ENCODE measurements around the gene KCNG3. TPM values are rescaled to one million over a fixed set of nuclear protein-coding genes. Genes with fewer than 3 reads are reported as not detected.

Gene KCNG3, protein sequence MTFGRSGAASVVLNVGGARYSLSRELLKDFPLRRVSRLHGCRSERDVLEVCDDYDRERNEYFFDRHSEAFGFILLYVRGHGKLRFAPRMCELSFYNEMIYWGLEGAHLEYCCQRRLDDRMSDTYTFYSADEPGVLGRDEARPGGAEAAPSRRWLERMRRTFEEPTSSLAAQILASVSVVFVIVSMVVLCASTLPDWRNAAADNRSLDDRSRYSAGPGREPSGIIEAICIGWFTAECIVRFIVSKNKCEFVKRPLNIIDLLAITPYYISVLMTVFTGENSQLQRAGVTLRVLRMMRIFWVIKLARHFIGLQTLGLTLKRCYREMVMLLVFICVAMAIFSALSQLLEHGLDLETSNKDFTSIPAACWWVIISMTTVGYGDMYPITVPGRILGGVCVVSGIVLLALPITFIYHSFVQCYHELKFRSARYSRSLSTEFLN
- 1.3 and 1.5 TPM in 2 replicates for total RNA-seq (2014; rRNA removed; shearing (Covaris generic))
- polyA plus RNA-seq (2015; cell fraction: cytosol; rRNA removed): 0.27 and 0.54 TPM in 2 replicates
- polyA plus RNA-seq (2015; cell fraction: nucleus; rRNA removed): 0.33 and 0.51 TPM in 2 replicates

DNA sequence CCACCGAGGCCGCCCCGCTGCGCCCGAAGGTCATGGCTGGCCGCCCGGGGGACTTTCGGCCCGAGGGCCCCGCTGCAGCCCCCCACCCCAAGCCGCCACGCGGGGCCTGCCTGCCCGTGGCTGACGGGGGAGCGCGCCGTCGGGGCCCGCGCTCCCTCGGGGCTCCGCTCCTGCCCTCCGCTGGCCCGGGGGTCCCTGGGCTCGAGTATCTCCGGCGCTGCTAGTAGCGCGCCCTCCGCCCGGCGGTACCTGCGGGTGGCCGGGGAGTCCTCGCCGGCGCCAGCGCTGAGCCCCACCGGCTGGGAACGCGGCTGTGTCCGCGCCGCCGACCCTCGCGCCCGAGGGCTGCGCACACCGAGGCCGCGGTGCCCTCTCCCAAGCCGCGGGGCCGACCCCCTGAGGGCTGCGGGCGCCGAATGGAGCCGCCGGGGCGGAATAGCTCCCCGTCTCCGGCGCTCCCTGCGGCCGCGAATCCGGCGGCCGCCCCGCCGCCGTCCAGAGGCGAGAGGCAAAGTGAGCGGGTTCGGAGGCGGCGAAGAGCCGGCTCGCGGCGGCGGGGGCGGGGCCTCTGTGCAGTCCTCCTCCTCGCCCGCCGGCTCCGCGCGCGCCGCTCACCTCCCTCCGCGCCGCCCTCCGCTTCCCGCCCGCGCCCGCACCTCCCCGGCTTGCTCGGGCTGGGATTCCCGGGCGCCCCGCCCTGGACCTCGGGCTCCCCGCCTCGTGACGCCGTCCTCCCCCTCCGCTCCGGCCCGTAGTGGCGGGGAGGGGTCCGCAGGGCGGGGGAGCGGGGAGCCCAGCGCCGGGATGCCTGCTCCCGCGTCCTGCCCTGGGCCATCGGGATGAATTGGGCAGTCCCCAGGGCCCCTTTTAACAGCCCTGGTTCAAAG lies at the start of gene KCNG3:
KCNG3 (minus strand) TSS at position 515 of the 887 bp plus-strand sequence; CDS start at position 34, 481 bp downstream.
- peak; percentile 63 for DNase-seq (ENCODE audit: low read depth)

DNA sequence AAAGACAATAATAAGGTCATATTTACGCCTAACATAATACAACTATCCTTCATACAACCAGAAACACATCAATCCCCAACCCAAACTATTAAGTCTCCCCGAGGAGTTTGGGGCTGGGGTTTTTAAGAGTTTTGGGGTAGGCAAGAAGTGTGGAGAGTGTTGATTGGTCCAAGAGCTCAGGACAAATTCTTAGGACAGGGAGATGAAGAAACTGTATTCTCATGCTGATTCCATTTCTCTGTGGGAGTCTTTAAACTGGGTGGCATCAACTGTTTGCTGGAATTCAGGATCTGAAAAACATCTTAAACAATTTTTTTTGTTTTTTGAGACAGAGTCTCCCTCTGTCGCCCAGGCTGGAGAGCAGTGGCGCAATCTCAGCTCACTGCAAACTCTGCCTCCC lies 49.1 kb upstream of the KCNG3 start:
- DNase-seq (ENCODE audit: low read depth): no peak

DNA sequence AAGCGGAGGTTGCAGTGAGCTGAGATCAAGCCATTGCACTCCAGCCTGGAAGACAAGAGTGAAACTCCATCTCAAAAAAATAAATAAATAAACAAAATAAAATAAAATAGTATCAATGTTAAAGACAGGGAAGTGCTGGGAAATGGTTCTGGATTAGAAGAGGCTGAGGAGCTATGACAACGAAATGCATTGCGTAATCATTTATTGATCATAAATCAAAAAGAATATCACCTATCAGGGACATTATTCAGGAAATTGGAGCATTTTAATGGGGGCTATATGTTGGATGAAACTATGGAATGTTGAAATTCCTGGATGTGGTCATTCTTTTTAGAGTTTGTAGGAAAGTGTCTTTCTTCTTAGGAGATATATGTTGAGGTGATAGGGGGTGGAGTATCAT lies 43.7 kb upstream of the KCNG3 start:
- DNase-seq (ENCODE audit: low read depth): no peak

DNA sequence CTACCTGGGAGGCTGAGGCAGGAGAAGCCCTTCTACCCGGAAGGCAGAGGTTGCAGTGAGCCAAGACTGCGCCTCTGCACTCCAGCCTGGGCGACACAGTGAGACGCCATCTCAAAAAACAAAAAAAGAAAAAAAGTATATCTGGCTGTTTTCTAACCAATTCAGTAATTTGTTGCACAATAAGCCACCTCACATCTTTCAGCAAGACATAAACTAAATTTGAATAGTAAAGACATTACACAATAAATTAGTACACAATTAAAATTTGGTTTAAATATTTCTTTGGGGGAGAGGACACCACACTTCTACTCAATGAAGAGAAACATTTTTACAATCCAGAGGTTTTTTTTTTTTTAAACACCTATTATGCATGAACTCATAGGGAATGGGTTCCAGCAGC lies 38.6 kb upstream of the KCNG3 start:
- DNase-seq (ENCODE audit: low read depth): no peak

DNA sequence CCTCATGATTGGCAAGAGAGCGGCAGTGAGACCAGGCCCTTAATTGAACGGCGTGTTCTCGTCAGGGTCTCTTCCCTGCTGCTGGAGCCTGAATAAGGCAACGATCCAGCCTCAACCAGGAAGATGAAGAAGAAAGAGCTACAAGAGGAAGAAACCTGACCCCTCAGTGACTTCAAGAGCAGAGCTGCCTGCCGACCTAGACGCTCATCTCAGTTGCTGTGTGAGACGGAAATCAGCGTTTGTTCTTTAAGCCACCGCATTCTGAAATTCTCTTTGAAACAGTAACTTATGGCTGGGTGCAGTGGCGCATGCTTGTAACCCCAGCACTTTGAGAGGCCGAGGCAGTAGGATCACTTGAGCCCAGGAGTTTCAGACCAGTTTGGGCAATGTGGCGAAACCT lies 29.6 kb upstream of the KCNG3 start:
- DNase-seq (ENCODE audit: low read depth): no peak

DNA sequence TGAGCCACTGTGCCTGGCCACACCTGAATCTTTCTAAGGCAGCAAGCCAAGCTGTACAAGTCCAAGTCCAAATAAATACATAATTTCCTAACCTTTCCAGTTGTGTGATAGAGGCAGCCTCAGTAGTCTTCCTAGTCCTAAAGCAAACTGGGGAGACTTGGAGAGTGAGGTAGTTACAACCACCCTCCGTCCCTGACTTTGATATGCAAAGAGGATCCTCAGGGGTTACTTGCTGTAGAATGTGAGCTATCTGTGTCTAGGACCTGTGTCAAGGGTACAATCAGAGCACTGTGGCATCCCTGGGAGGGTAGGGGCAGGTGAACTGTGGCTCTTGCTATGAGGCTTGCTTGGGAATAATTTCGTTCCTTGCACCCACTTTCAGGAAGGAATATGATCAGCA lies 28.3 kb upstream of the KCNG3 start:
- no peak for DNase-seq (ENCODE audit: low read depth)

DNA sequence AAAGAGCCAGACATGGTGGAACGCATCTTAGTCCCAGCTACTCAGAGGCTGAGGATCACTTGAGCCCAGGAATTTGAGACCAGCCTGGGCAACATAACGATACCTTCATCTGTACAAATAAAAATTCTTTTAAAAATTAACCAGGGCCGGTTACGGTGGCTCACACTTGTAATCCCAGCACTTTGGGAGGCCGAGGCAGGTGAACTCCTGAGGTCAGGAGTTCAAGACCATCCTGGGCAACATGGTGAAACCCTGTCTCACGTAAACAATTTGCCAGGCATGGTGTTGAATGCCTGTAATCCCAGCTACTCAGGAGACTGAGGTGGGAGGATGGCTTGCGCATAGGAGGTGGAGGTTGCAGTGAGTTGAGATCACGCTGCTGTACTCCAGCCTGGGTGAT lies 25.8 kb upstream of the KCNG3 start:
- DNase-seq (ENCODE audit: low read depth): no peak

DNA sequence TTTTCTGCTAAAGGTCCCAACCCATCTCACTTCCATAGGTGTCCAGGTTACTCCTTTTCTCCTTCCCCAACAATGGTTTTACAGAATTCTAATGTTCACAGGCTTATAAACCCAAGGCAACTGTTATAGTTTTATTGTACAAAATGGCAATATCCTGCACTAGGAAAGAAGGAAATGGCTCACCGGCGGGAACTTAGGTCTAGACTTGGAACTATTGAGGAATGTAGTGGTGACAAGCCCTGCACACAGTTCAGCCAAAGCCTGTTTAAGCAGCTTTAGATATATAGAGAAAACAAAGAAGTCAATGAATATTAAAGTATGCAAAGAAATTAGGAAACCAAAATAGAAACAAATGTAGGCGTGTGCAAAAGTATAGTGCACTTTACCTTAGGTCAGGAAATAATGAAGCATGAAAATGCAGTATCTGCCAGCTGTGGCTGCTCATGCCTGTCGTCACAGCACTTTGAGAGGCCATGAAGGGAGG lies 22.7 kb upstream of the KCNG3 start:
- DNase-seq (ENCODE audit: low read depth): no peak

DNA sequence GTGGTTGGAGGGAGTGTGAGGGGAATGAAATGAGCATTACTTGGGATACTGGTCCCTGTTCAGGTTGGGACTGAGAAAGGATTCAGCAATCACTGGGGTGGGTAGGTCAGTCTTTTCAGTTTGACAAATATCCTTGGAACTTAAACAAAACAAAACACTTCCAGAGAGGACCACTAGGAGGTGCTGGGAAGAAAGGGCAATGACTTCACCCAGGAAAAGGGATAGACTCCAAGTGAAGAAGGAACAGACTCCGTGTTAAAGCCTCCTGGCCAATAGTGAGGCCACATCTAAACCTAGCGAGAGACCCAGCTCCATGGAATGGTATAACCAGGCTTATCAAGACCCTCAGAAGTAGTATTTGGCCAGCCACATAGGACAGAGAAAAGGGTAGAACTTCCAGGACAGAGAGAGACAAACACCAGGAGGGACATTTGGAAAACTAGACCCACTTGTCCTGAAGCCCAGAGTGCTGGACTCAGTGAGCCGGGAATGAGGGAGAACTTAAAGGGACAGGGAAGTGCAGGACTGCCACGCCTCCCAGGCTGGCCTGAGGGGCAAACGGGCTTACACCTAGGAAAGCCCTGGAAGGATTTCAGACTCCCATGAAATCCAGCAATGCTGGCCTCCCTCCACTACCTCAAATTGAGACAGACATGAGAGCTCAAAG lies 19.6 kb upstream of the KCNG3 start:
- peak; percentile 29 for DNase-seq (ENCODE audit: low read depth)

DNA sequence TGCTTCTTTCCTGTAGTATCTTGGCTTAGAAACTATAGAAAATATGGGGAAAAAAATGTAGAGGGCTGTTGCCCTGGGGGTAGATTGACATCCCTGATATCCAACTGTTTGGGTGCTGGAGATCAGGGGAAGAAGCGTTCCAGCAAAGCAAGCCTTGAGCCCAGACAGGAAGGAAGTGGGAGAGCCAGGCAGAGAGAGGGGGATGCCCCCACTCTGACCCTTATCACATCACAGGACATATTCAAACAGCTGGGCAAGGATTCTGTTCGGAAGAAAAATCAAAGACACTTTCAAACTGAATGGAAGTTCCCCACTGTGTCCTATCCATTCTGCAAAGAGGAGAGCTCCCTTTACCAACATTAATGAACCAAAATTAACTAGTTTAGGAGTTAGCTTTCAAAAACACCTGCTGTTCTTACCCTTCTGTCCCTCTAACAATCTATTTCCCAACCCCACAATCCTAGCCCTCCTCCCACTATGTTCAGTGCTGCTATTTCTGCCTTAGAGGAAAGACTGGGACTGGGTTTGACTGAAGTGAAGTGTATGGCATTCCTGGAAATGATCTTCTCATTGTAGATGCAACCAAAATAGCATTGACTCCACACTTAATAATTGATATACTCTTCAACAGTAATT lies 16.9 kb upstream of the KCNG3 start:
- DNase-seq (ENCODE audit: low read depth): peak; percentile 49

DNA sequence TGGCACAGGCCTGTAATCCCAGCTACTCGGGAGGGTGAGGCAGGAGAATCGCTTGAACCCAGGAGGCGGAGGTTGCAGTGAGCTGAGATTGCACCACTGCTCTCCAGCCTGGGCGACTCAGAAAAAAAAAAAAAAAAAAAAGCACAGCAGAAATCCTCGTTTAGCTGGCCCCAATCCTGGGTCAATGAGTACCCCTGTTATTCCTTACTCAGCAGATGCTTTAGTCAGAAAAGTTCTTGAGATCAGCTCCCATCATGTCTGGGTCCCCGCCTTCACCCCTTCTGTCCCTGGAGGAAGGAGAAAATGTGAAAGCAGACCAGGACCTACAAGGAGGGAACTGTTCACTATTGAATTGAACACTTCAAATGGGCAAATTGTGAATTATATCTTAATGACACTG lies 16.4 kb upstream of the KCNG3 start:
- no peak for DNase-seq (ENCODE audit: low read depth)

DNA sequence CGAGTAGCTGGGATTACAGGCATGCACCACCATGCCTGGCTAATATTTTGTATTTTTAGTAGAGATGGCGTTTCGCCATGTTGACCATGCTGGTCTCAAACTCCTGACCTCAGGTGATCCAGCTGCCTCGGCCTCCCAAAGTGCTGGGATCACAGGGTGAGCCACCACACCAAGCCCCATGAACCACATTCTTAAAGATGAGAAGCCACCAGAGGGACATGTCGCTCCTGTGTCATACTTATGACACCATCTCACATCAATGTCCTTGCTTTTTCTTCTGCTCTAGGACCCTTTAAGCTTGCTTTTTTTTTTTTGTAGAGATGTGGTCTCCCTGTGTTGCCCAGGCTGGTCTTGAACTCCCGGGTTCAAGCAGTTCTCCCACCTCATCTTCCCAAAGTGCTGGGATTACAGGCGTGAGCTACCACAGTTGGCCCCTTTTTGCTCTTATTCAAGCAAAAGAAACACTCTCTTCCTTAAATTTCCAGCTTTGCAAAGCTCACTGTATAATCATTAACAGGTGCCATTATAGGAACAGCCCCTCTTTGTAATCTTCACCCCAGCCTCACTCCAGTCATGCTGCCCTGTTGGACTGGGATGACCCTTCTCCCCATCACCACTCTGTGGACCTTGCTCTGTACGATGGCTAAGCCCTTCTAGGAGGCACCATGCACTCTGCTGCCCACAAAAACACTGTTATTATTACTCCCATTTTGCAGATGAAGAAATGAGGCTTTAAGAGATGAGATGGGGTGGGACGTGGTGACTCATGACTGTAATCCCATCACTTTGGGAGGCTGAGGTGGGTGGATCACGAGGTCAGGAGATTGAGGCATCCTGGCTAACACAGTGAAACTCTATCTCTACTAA lies 10.8 kb upstream of the KCNG3 start:
- DNase-seq (ENCODE audit: low read depth): no peak

DNA sequence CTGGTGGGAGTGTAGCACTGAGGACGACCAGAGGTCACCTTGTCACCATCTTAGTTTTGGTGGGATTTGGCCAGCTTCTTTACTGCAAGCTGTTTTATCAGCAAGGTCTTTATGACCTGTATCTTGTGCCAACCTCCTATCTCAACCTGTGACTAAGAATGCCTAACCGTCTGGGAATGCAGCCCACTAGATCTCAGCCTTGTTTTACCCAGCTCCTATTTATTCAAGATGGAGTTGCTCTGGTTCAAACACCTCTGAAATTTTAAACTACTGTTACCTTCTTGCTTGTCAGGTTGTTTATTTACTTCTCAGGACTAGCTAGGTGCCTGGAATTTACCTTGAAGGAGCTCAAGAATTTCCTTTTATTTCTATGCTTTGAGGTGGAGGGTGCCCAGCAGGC lies 9.5 kb upstream of the KCNG3 start:
- no peak for DNase-seq (ENCODE audit: low read depth)

DNA sequence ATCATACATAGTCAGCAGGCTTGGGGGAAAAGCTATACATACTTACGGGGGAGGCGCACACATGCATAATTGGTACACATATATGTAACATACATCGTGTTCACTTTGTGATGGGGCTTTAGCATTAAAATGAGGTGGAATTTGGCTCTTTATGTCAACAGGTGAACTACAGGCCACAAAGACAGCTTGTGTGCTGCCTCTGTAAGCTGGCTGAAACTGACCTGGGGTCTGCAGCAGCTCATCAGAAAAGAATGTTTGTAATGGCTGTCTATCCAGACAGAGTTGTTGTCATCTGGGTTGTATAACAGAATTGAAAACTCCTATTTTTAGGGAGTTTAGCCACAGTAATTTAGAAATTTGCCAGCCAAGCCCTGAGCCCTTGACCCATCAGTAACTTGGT lies 4.7 kb upstream of the KCNG3 start:
- DNase-seq (ENCODE audit: low read depth): no peak

DNA sequence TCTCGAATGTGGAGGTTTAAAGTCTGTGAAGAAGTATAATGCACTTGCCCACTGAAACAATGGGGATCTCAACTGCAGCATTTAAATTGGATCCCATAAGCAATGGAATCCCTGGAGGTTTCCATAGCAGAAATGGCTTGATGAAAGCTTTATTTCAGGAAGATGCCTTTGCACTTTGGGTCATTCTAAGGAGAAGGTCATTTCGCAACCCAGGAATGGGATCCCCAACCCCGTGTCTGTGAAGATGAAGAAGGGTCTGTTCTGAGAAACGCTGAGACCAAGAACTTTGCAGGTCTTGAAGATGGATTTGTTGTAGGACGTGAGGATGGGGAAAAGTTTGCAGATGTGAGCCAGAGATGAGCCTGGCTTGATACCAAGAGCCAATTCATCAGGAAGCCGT lies 1.8 kb upstream of the KCNG3 start:
- no peak for DNase-seq (ENCODE audit: low read depth)

DNA sequence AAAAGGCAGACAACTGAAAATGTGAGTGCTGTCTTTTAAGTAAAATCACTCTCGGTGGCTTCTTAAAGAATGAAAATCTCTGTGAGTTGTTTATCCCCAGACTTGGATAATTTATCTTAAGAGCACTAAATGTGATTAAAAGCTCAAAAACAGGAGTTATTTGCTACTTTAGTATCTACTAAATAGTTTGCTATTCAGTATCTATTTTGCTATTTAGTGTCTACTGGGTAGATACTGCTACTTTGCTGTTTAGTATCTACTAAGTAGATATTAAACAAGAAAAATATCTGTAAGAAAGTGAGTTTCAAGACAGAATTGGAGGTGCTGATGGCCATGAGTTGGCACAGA lies 1.4 kb upstream of the KCNG3 start:
- no peak for DNase-seq (ENCODE audit: low read depth)

DNA sequence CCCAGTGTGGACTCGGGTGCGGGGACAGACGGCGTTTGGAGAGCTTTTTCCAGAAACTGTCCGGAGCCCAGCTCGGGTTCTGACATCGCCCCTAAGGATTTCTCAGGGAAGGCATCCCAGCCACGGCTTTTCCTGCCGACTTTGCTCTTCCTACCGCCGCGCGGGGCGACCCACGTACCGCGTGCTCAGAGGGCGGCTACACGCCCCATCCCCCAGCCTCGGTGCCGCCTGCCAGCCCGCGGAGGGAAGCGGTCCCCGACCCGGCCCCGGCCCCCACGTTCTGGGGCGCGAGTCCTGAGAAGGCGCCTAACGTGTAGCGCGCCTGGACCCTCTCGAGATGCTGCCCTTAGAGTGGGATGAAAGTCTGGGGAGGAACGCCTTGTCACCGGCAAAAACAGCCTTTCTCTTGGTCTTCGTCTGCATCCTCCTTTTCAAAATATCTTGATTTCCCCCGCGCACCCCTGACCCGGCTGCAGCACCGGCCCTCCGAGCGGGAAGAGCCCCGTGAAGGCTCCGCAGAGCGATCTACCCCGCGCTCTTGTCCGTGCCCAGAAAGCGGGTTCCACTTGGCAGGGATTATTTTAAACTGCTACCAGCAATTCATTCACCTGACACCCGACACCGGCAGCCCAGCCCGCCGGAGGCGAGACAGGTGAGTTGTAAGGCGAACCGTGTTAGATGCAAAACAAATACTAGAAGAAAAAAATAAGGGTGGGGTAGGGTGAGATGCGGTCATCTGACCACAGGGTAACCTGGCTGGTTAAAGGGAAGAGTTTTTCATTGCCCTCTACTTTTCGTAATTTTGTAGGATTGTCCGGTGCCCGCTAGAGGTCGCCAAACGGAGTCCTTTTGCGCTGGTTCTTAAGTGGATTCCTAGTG lies 812 bp upstream of the KCNG3 start:
- DNase-seq (ENCODE audit: low read depth): peak; percentile 85

DNA sequence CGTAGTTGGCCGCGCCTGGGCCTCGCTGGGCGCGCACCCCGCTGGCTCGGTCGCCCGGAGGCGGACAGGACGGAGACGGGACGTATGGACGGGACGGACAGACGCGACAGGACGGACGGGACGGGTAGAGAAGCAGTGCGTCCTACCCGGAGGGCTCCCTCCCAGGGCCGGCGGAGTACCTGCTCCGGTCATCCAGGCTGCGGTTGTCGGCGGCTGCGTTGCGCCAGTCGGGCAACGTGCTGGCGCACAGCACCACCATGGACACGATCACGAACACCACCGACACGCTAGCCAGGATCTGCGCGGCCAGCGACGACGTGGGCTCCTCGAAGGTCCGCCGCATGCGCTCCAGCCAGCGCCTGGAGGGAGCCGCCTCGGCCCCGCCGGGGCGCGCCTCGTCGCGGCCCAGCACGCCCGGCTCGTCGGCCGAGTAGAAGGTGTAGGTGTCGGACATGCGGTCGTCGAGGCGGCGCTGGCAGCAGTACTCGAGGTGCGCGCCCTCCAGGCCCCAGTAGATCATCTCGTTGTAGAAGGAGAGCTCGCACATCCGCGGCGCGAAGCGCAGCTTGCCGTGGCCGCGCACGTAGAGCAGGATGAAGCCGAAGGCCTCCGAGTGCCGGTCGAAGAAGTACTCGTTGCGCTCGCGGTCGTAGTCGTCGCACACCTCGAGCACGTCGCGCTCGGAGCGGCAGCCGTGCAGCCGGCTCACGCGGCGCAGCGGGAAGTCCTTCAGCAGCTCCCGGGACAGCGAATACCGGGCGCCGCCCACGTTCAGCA lies 903 bp downstream of the KCNG3 start:
- DNase-seq (ENCODE audit: low read depth): no peak

All from HT1080 (cell line).